ENCODE results near the gene SEMA3F.

Gene SEMA3F

DNA sequence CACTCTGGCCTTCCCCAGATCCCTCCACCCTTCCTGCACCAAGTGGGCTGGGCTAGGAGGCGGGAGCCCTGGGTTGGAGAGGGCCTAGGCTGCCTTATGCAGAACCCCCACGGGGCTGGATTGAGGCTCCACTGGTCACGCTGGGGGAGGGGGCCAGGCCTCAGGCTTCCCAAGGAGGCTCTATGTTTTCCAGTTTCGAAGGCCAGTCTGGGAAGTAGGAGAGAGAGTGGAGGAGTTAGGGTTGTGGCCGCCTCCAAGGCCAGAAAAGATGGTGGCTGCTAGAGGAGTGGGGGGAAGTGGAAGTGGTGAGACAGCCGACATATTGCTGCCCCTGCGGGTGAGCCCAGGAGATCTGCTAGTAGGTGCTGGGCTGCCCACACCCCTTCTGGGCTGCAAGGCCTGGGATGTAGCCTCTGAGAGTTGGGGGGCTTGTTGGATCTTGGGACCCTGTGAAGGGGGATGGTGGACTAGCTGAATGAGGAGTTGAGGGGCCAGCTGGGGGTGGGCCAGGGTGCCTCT lies 82.1 kb downstream of the SEMA3F start:
- H3K4me3 ChIP-seq (replicated peaks; ENCODE audit: low read depth, low read length), result peak overlapping the region; percentile 94
- TF ChIP-seq, protein P1, sequence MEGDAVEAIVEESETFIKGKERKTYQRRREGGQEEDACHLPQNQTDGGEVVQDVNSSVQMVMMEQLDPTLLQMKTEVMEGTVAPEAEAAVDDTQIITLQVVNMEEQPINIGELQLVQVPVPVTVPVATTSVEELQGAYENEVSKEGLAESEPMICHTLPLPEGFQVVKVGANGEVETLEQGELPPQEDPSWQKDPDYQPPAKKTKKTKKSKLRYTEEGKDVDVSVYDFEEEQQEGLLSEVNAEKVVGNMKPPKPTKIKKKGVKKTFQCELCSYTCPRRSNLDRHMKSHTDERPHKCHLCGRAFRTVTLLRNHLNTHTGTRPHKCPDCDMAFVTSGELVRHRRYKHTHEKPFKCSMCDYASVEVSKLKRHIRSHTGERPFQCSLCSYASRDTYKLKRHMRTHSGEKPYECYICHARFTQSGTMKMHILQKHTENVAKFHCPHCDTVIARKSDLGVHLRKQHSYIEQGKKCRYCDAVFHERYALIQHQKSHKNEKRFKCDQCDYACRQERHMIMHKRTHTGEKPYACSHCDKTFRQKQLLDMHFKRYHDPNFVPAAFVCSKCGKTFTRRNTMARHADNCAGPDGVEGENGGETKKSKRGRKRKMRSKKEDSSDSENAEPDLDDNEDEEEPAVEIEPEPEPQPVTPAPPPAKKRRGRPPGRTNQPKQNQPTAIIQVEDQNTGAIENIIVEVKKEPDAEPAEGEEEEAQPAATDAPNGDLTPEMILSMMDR (IDR thresholded peaks at IDR 0.05; ENCODE audit: low read length, missing control alignments), result no peak
- peak; percentile 62 for DNase-seq (ENCODE audit: low read depth)

DNA sequence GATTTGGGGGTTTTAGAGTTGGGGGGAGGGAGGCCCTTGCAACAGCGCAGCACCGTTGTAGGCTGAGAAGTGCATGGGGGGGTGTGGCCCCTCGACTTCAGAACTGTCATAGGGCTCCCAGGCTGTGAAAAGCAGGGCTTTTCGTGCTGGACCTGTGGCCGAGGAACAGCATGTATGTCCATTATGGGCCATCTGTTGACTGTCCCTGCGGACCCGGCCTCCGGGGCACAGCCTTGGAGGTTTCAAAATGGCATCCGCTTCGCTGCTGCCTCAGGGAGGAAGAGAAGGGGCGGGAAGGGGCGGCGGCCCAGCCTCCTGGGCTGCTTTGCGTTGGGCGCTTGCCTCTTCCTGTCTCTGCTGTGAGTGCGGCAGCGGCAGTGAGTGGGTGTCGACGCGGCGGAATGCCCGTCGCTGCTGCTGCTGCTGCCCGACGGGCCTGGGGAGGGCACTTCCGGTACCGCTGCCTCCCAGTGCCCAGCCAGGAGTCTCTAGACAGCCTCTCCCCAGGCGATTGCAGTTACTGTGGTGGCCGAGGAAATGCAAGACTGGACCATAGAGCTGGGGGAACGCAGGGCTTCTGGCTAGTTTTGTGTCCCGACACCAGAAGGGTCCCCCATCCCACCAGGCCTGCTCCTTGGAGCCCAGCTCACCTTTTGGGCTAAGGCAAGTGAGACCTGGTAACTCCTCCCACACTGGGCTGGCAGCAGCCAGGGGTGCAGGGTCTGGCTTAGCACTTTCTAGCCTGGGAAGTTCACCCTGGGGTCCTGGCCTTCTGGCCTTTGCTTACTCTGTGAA lies 82.8 kb downstream of the SEMA3F start:
- DNase-seq (ENCODE audit: low read depth), result peak; percentile 82
- peak overlapping the region; percentile 94 for H3K4me3 ChIP-seq (replicated peaks; ENCODE audit: low read depth, low read length)
- TF ChIP-seq, protein P1 (IDR thresholded peaks at IDR 0.05; ENCODE audit: low read length, missing control alignments), result no peak

DNA sequence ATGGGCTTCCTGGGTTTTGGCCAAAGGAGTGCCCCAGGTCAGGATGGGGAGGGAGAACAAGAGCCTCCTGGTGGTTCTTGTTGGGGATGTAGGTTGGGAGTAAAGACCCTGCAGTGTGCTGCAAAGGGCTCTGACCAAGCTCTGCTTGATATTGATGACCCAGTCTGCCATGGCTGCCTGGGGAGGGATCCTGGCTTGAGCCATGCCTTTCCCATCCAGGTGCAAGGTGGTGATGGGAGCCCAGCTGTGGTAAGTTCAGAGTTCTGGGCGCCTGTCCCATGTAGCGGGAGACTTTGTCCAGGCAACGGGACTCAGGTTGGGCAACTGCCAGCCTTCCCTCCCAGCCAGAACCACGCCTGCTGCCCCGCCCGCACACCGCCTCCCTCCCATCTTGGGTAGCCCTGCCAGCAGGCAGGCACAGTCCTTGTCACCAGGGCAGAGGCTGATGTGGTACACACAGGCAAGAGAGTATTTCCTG lies 83.5 kb downstream of the SEMA3F start:
- H3K4me3 ChIP-seq (replicated peaks; ENCODE audit: low read depth, low read length), result peak overlapping the region; percentile 94
- DNase-seq (ENCODE audit: low read depth), result no peak
- TF ChIP-seq, protein P1 (IDR thresholded peaks at IDR 0.05; ENCODE audit: low read length, missing control alignments), result no peak

All from fibroblast of pulmonary artery (primary cell).